Amniotic epithelial cell (primary cell): Measurements from ENCODE around the gene ESRP2.

Experiments
- DNase-seq: peaks from one replicate; pipeline ENCODE4 v3.0.0-alpha.2; 2010; ENCODE audit warnings: low read depth

The ESRP2 gene

DNA sequence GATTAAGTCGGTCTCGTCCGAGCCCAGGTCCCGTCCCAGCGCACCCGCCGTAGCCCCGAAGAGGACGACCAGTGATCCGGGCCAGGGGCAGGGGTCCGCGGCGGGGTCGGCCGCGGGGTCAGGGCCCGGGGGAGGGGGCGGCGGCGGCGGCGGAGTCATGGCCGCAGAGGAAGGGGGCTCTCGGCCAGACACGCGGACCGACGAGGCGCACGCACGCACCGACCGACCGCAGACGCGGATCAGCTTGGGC, at the start of gene ESRP2:
TSS of gene ESRP2 (minus strand) at position 241 of the 250 bp plus-strand sequence. CDS start at position 159, 82 bp downstream.
- DNase-seq: no peak

DNA sequence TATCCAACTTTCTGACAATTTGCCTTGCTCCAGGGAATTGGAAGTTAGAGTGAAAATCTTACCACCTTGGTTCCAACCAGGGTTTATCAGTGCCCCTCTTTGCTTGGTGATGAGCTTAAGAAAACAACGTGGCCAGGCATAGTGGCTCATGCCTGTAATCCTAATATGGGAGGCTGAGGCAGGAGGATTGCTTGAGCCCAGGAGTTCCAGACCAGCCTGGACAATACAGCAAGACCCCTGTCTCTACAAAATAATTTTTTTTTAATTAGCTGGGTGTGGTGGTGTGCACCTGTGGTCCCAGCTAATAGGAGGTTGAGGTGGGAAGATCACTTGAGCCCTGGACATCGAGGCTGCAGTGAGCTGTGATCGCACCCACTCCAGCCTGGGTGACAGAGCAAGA, 49.8 kb upstream of the ESRP2 start:
- no peak for DNase-seq

DNA sequence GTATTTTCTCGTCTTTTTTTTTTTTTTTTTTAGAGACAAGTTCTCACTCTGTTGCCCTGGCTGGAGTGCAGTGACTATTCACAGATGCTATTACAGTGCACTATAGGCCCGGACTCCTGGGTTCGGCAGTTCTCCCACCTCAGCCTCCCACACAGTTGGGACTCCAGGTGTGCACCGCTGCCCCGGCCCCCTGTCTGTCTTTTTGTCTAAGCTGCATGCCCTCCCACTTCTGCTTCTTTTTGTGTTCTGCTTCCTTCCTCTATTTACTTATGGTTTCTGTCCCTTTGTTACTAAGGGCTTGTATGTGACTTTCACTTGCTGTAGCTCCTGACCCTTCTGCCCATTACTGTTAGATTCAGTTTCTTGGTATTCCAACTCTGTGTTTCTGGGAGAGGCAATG, 48.9 kb upstream of the ESRP2 start:
- no peak for DNase-seq

DNA sequence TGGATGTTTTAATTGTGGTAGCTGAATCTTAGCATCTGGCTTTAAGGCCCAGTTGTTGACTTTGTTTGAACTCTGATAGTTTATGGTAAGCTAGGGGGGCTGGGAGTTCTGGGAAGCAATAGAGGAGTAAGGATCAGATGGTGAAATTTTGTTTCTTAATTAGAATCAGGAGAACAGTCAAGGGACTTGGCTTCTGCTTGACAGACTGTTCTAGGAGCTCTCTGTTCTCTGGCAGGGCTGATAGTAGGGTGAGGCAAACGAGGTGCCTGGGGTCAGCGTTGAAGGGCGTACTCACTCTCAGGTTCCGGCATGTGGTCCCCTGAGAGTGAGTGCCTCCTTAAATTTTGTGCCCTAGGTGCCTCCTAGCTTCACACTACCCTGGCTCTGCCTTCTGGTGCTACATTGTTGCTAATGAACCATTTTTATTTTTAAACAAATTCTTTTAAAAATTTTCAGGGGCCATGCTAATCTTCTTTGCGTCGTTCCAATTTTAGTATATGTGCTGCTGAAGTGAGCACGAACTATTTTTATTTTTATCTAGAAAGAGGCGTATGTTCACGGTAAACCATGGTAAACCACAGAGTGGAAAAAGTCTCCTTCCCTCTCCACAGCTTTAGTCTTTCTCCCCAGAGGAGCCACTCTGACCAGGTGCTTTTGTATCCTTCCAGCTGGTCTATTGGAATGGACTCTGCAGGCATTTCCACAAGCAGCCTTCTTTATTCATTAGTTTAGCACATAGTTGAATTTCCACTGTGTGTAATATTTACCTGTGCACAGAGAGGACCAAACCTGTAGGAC, 48.1 kb upstream of the ESRP2 start:
- no peak for DNase-seq

DNA sequence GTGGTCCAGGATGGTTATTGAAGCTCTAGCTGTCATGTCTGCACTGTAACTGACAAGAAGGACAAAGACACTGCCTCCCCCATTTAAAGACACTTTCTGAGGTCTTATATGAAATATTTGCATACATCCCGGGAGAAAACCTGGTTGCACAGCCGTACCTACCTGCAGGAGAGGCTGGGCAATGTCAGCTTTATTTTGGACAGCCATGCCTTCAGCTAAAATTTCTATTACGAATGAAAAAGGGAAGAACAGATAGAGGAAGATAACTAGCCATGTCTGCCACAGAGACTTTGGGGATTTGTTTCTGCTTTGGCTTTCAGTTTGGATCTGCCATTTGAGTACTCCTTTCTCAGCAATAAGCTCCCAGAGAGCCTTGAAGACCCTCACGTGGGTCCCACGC, 47.4 kb upstream of the ESRP2 start:
- no peak for DNase-seq

DNA sequence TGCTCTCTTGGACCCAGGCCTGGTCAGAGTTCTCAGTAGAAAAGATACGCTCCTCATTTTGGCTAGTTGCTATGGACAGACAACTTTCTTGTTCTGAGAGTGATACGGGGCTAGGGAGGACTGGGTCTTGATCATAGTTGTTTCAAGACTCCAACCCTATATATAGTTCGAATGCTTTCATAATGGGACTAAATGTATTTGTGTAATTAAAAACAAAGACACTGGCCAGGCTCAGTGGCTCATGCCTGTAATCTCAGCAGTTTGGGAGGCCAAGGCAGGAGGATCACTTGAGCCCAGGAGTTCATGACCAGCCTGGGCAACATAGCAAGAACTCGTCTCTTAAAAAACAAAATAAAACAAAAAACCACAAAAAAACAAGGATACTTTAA, 46.1 kb upstream of the ESRP2 start:
- DNase-seq: no peak

DNA sequence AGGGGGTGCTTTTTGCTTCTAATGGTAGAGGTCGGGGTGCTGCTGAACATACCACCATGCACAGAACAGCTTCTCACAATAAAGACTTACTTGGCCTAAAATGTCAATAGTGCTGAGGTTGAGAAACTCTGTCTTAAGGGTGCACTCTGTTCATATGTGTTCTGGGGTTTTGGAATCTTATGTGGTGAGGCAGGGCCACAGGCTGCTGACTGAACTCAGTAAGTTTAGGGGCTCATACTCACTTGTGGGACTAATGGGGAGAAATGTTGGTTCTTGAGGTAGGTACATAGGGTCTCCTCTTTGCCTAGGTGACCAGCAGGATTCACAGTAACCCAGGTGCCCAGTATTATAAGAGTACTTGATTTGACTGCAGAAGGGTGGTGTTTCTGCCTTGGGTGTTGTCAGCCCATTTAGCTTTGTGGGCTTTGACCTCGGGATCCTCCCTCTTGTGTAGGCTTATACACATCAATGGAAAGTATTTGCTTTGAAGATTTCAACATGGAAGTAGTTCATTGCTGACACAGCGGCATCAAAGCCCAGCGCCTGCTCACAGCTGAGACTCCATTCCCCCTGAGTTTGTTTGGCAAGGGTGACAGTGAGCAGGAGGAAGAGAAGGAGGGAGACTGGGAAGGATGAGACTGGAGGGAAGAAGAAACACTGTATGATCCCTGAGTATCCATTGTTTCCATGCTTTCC, 45.6 kb upstream of the ESRP2 start:
- DNase-seq: no peak

DNA sequence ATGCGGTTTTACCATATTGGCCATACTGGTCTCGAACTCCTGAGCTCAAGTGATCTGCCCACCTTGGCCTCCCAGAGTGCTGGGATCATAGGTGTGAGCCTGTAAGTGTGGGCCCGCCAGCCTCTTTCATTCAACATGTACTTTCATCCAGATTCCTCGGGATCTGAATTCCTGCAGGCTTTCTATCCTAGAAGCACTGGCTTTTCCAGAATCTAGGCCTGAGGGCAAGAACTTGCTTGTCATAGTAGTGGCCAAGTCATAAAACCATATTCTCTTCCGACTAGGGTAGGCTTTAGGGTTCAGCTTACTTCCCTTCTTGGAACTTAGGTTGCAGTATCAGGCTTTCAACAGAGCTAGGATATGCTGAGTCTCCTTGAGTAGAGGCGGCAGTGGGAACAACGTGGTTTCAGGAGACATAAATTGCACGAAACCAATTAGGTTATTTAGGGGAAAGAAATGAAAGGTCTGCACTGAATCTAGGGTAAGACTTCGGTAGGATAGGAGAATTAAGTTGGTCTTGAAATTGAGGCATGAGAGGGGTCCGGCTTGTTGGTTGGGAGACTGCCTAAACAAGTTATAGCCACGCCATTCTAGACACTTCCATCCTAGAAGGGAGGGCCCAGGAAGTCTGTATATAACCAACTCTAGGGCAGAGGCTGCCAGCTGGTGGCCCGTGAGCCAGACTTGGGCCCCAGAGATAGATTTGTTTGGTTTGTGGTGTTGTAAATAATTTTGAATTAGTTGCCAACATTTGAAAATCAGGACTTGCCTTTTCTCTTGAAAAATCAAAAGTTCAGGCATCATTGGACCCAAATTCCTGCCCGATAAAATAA, 44.0 kb upstream of the ESRP2 start:
- DNase-seq: no peak

DNA sequence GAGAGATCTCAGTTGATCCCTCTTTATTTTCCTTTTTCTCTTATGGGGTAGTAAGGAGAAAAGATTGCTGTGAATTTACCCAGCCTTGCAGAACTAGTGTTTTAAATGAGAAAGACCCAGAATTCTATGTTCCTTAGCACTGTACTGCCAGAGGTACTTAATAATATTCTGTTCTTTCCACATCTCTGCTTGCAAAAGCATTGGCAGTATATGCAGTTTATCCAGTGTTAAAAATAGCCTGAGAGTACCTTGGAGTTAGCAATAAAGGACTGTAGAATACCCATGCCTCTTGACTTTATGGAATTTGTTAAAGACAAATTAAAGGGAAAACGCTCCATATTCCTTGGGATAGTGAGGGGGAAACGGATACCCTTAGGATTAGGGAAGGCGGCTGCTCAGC, 40.3 kb upstream of the ESRP2 start:
- DNase-seq: no peak

DNA sequence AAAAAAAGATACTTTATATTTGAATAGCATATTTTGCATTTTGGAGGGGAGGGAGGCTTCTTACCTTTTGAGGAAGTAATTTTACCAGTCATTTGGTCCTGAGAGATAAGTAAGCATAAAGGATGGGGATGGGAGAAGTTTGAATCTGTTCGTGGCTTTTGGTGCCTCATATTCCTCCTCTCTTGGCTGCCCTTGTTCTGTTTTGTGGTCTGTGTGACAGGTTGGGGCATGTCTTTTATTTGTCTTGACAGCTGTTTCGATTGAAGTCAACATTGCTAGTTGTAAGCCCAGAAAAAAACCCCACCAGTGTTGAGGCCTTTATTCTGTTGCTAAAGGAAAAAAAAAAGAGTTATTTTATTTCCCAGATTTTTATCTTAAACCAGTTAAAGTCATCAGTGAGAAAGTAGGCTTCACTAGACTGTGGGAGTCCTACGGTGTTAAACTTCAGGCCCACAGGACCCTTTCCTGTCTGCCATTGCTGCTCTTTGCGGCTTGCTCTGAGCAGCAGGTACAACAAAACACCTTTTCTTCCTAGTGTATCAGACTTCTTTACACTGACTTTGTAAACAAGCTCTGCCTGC, 39.8 kb upstream of the ESRP2 start:
- DNase-seq: no peak

DNA sequence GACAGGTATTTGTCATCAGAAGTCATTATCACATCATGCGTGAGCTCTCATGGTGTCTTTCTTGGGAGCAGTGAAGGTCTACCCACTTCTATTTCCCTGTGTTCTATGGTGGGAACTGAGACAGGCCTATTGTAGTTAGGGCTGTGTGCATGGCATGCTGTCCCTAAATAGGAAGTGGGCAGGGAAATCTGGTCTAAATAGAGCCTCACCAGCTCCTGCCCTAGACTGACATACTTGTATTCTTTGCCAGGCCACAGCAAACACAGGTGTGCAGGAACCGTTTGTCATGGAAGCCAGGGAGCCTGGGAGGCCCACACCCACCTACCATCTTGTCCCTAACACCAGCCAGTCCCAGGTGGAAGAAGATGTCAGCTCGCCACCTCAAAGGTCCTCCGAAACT, 38.5 kb upstream of the ESRP2 start:
- DNase-seq: no peak

DNA sequence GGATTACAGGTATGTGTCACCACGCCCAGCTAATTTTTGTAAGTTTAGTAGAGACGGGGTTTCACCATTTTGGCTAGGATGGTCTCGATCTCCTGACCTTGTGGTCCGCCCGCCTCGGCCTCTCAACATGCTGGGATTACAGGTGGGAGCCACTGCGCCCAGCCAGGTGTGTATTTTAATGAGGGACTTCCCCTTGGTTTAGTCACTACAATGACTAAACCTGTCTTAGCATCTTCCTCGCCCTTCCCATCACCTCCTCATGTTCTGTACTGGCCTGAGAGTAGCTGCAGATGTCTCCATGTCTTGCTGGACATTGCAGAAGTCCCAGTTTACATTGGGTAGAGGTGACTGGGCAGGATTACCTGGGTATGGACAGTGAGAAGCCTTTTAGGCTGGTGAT, 38.0 kb upstream of the ESRP2 start:
- no peak for DNase-seq

DNA sequence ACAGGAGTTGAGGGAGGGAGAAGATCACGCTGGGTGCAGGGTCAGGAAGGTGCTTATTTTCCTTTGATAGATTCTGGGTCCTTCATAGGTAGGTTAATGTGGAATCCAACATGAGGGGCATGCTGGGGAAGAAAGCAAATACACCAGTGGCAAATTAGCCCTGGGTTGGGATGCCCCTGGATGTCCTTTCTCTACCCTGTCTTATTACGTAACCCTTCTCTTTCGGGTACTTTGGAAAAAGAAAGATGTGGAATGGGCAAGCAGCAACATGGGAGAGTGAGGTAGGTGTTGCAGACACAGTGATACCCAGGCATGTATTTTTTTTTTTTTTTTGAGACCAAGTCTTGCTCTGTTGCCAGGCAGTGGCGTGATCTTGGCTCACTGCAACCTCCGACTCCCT, 37.5 kb upstream of the ESRP2 start:
- DNase-seq: no peak

DNA sequence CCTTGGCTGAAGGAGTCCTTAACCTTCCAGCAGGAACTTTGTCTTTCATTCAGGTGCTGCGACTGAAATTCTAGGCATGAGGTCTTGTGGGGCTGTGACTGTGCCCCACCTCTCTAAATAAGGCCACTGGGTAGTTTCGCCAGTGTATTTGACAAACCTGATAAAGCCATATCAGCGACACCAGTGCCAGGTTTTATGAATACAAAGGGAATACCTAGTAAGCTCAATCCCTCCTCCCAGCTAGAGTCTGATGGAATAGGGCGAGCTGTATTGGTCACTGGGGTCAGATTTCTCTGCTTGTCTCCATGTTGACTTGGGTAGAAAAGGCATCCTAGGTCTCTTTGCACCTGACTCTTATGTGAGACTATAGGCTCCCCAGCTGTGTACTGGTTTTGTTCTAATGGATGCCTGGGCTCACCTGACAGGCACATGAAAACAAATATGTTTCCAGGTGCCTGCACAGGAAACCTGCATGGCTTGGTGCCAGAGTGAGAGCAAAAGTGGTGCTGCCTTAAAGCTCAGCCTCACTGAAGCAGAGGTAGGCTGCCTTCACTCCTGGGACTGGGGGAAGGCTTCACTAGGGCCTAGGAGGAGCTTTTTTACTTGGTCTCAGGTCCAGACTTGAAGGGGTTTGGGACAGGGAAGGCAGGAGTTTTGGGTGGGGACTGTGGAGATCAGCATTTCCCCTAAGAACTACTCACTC, 36.7 kb upstream of the ESRP2 start:
- no peak for DNase-seq

DNA sequence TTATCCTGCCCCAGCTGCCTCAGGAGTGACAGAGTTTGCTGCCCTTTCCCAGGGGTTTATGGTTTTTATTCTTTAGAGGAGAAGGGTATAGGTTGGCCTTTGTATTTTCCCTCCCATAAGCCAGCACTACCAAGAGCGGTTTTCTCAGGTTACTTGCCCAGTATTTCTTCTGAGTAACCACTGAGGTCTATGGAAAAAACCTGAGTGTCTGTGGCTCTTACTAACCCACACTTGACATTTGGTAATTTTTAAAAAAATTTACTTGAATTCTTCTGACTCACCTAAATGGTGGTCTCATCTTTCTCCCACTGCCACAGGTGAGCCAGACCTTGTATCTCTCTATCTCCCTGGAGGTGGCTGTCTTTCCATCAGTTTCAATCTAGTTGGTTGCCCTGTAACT, 34.4 kb upstream of the ESRP2 start:
- DNase-seq: no peak

DNA sequence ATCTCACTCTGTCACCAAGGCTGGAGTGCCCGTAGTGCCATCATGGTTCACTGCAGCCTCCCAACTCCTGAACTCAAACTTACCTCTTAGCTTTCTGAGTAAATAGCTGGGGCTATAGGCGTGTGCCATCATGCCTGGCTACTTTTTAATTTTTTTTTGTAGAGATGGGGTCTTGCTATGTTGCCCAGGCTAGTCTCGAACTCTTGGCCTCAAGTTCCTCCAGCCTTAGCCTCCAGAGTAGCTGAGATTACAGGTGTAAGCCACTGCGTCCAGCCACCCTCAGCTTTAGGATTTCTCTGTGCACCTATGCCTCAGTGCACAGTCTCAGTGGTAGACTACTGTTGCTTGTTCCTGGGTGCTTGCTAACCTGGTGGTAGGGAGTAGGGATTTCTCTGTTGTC, 33.9 kb upstream of the ESRP2 start:
- DNase-seq: no peak

DNA sequence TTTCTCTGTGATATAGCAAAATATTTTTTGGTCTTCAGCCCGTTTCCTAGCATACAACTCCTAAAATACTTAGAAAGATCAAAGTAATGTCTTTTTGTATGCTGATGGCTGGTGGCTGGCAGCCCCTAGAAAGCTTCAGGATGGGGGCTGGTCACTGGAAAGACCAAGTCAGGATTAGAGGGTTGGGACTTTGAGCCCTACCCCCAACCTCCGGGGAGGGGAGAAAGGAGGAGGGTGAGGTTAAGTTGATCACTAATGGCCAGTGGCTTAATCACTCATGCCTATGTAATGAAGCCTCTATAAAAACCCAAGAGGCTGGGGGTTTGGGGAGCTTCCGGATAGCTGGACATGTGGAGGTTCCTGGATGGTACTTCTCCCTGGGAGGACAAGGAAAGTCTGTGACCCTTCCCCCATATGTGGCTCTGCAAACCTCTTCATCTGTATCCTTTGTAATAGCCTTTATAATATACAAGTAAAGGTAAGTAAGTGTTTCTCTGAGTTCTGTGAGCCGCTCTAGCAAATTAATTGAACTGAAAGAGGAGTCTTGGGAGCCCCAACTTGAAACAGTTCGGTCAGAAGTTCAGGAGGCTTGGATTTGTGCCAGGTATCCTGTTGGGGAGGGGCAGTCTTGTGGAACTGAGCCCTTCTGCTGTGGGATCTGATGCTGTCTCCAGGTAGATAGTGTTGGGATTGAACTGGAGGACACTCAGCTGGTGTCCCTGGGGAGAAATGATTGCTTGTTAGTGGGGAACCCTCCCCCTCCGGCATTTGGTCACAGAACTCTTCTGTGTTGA, 31.9 kb upstream of the ESRP2 start:
- DNase-seq: no peak

DNA sequence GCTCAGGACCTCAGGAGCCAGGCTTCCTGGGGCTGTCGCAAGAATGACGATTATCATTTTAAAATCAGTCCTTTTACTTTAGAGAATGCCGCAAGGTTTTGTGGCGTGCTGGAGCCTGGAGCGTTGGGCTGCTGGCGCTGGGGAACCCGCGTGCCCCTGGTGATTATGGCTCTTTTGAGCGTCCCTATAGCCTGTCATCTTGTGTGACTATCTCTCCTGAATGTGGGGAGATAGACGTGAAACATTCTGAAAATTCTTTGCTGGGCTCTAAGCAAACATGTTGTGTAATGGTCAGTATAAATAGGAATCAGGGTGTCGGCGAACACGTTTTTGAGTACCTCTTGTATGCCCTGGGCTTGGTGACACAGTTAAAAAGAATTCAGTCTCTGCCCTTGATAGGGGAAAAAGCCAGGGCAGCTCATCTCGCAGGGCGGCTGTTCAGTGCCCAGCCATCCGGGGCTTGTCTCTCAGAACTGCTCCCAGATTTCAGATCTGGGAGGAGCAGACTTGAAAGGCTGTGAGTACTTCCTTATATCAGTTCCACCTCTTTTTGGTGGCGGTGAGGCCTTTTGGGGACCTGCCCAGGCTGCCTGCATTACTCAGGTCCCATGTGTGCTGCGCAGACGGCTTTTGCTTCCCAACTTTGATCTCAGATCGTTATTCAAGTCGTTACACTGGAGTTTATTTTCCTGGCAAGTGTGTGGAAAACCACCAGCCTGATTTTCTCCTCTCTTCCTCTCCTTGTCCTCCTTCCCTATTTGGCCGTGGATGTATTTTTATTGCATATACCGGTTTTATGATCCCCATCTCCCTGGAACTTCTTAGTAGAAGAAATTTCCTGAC, 29.4 kb upstream of the ESRP2 start:
- peak; percentile 79 for DNase-seq

DNA sequence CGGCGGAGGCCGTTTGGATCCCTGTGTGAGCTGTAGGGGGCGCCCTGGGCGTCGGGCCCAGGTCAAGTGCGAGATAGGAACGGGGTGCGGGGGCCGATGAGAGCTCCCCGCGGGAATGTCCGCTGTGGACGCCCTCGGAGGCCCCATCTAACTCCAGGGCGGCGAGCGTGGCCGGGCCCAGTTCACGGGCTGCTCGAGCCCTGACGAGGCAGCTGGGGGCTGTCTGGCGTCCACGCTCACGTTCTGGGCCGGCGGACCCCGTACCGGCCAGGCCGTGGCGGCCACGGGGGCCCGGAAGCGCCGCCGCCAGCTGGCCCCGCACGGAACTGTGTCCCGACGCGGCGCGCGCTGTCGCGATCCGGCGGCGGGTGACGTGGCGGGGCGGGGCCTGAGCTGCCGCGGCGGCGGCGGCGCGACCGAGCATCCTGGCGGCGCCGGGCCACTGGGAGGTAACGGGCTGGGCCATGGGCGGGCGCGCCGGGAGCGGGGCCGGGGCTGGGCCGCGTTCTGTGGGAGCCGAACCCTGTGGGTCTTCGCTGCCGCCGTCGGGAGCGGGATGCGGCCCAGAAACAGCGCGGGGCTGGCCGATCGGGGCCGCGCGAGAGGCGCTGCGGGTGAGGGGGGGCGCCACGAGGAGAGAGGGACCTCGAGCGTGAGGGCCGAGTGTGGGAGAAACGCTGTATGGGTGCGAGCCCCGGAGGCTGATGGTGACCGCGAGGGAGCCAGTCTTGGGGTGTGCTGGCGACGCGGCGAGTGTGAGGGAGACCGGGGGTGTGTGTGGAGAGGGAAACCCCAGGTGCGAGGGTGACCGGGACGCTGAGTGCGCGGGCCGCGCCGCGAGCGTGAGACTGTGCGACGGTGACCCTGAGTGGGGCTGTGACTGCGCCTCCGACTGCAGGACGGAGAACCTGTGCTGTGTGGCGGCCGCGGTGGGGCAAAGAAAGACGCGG, 28.5 kb upstream of the ESRP2 start, which contains the start of gene SLC7A6:
TSS of gene SLC7A6 (plus strand) at position 399 of the 950 bp plus-strand sequence. CDS start 10,201 bp downstream, outside the sequence.
- peak; percentile 72 for DNase-seq
